Lower leg skin (tissue), 3 donors: ENCODE measurements around the gene SELENOF.

Source experiments
- CTCF ChIP-seq, 3 donors: fragments of 450-650 bp; IDR thresholded peaks; one replicate each; pipeline ENCODE4 v1.5.1; 2016; ENCODE audit warnings: antibody characterized with exemption in 3 of 3, mild to moderate bottlenecking in 3 of 3, moderate library complexity in 2 of 3
- POLR2A ChIP-seq, 2 donors: fragments of 450-650 bp; IDR thresholded peaks; one replicate each; pipeline ENCODE4 v1.6.1; 2016 to 2017; ENCODE audit warnings: antibody characterized with exemption in 2 of 2, mild to moderate bottlenecking in 1 of 2, moderate library complexity in 1 of 2

GRCh38 chr1:86938855-86939254 is 24.9 kb upstream of the SELENOF start:
- no peak for TF ChIP-seq CTCF (IDR thresholded peaks at IDR 0.05)
- no peak for TF ChIP-seq POLR2A (IDR thresholded peaks at IDR 0.05)
